Transverse colon (tissue), 4 donors: ENCODE results near the gene ZMAT5.

Experiments
- POLR2A ChIP-seq: fragments of 450-650 bp; IDR thresholded peaks from one replicate; pipeline ENCODE4 v1.6.1; 2016; ENCODE audit warnings: antibody characterized with exemption, mild to moderate bottlenecking, moderate library complexity
- POLR2AphosphoS5 ChIP-seq, 3 donors: sonication (generic); formaldehyde crosslinking; IDR thresholded peaks; one replicate each; pipeline ENCODE4 v1.6.1; 2016; ENCODE audit warnings: antibody characterized with exemption in 3 of 3
- TF ChIP-seq, protein P1 (sequence below), 5 experiments: fragments of 200-600 bp in 3 of 5; fragments of 450-650 bp in 2 of 5; sonication (generic) in 3 of 5; IDR thresholded peaks; 1 replicate in 2 of 5; 2 replicates in 3 of 5; pipeline ENCODE4 v1.5.1; 2016 to 2017; ENCODE audit warnings: antibody characterized with exemption in 5 of 5, inconsistent platforms in 3 of 5, mild to moderate bottlenecking in 2 of 5, moderate library complexity in 1 of 5

DNA sequence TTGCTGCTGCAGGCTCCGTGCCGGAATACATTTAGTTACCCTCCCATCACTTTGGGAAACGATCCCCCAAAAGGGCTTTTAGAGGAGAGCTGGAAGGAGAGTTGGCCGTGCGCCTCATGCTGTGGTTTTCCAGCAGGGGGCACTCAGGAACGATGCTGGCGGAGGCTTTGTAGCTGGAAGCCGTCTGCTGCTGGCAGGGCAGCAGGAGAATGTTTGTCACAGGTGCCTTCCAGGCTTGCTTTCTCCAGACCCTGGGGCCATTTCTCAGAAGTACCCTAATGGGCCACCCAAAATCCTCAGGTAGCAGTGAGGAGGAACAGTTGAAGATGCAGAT, 77.0 kb downstream of the ZMAT5 start:
- TF ChIP-seq, protein P1, sequence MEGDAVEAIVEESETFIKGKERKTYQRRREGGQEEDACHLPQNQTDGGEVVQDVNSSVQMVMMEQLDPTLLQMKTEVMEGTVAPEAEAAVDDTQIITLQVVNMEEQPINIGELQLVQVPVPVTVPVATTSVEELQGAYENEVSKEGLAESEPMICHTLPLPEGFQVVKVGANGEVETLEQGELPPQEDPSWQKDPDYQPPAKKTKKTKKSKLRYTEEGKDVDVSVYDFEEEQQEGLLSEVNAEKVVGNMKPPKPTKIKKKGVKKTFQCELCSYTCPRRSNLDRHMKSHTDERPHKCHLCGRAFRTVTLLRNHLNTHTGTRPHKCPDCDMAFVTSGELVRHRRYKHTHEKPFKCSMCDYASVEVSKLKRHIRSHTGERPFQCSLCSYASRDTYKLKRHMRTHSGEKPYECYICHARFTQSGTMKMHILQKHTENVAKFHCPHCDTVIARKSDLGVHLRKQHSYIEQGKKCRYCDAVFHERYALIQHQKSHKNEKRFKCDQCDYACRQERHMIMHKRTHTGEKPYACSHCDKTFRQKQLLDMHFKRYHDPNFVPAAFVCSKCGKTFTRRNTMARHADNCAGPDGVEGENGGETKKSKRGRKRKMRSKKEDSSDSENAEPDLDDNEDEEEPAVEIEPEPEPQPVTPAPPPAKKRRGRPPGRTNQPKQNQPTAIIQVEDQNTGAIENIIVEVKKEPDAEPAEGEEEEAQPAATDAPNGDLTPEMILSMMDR (IDR thresholded peaks at IDR 0.05) = peak; percentile 64 to 72 (median 70)
- no peak for TF ChIP-seq POLR2AphosphoS5 (IDR thresholded peaks at IDR 0.05)
- no peak for TF ChIP-seq POLR2A
